Psoas muscle (tissue), 8 donors: ENCODE data around the gene MARK3. TPM values are rescaled to one million over a fixed set of nuclear protein-coding genes. Genes with fewer than 3 reads are reported as not detected.

Experiments
- ATAC-seq, 4 donors: fragments of 200-7000 bp; cut with Tn5 transposase; one replicate each; pipeline ENCODE4 v1.9.1; 2020; ENCODE audit warnings: moderate library complexity in 3 of 4, mild to moderate bottlenecking in 2 of 4
- DNase-seq, 2 donors: peaks; one replicate each; pipeline ENCODE4 v3.0.0-alpha.2; 2020
- H3K27ac ChIP-seq: fragments of 200-600 bp; one replicate; pipeline ENCODE4 v1.8.0; 2022
- H3K27me3 ChIP-seq, 3 donors: fragments of 200-600 bp in 1 of 3; one replicate each; pipeline versions ENCODE4 v1.6.1 to v1.8.0; 2013 to 2022; ENCODE audit warnings: low read length in 2 of 3, mild to moderate bottlenecking in 2 of 3, moderate library complexity in 1 of 3; ENCODE audit not compliant: insufficient read depth in 3 of 3
- H3K36me3 ChIP-seq, 2 donors: fragments of 200-600 bp in 1 of 2; one replicate each; pipeline versions ENCODE4 v1.6.1 to v1.8.0; 2013 to 2022; ENCODE audit warnings: low read depth in 1 of 2, mild to moderate bottlenecking in 1 of 2, moderate library complexity in 1 of 2; ENCODE audit not compliant: insufficient read depth in 1 of 2
- H3K4me1 ChIP-seq: fragments of 200-600 bp; one replicate; pipeline ENCODE4 v1.8.0; 2022
- H3K4me3 ChIP-seq: fragments of 200-600 bp; one replicate; pipeline ENCODE4 v1.8.0; 2022; ENCODE audit warnings: mild to moderate bottlenecking
- H3K9me3 ChIP-seq: fragments of 200-600 bp; one replicate; pipeline ENCODE4 v1.8.0; 2022
- CTCF ChIP-seq: fragments of 200-600 bp; IDR thresholded peaks from one replicate; pipeline ENCODE4 v1.8.0; 2022; ENCODE audit warnings: antibody characterized with exemption
- WGBS, 3 donors: extraction: QIAGEN DNeasy Blood & Tissue Kit; methylation state at CpG; one replicate each; pipeline versions ENCODE4 v1.1.6 to v1.1.7; 2013; 5-methylcytosine and 5-hydroxymethylcytosine counted together
- intact Hi-C, 2 donors: fragments of 100-400 bp; cut with DNase I; formaldehyde crosslinking; loops; one replicate each; pipeline versions ENCODE4 v1.11.0 to v1.14.2; 2022
- long read RNA-seq, 2 donors: library from polyadenylated mRNA; unstranded; transcript quantifications; one replicate each; pipeline ENCODE4 v2.0.0, GENCODE V29; 2021
- polyA plus RNA-seq, 3 donors: library from polyadenylated mRNA; stranded (reverse); fragments of 200-250 nt; gene quantifications; one replicate each; pipeline ENCODE4 v1.2.3, GENCODE V29; 2013
- total RNA-seq, 4 donors: library from RNA; stranded (reverse); fragmentation: NEBNext Ultra II Directional in 2 of 4; extraction: Animal tissue kit (Norgen Biotek cat#: 25700) in 2 of 4; gene quantifications; one replicate each; pipeline versions ENCODE4 v1.2.1 to v1.2.4, GENCODE V29; 2021 to 2023
- donor health status: healthy with polysubstance abuse.
- donor health status: DM: no; HTN: no; CAD: no; lungs with moderate emphysema.
- donor health status: Bipolar disorder and iron deficiency.
- donor health status: healthy.
- donor health status: DM: yes; HTN: yes; CAD: no.
- donor health status: DM: no; HTN: no; CAD: no.
- donor health status: DM: no; HTN: no; CAD: no.
- donor health status: DM: yes; HTN: yes; CAD: no.

Gene MARK3
- total RNA-seq, result 10 to 100 TPM; 56.0 to 75.9 (median 66.7) TPM
- 10 to 100 TPM; 46.1 to 89.2 (median 53.5) TPM for polyA plus RNA-seq
- long read RNA-seq, donor 1, transcript MARK3-207 (17 exons, 2,298 nt), result minor isoform, 5 of 146 reads
- long read RNA-seq, donor 1, transcript MARK3-205 (18 exons, 3,371 nt), result major isoform, 91 of 146 reads
- long read RNA-seq, donor 1, partial matches to known transcripts, result 5 of 146 reads
- long read RNA-seq, donor 1, other reads (novel, unspliced or antisense), result 42 of 146 reads
- long read RNA-seq, donor 2, transcript MARK3-207 (17 exons, 2,298 nt), result minor isoform, 5 of 230 reads
- long read RNA-seq, donor 2, transcript MARK3-202 (16 exons, 3,283 nt), result minor isoform, 6 of 230 reads
- long read RNA-seq, donor 2, transcript MARK3-205 (18 exons, 3,371 nt), result major isoform, 141 of 230 reads
- long read RNA-seq, donor 2, partial matches to known transcripts, result 9 of 230 reads
- long read RNA-seq, donor 2, other reads (novel, unspliced or antisense), result 67 of 230 reads

GRCh38 chr14:103385152-103385928 lies at the start of gene MARK3:
MARK3 (plus strand) TSS chr14:103385415; CDS start chr14:103386030, 615 bp downstream.
- intact Hi-C loops, result loop anchor here in 1 of 2 donors (2.0 kb wide), 1 partner anchor 51 kb away; the partner anchor contains the start of gene EIF5
- ATAC-seq, result peak; percentile 94 to 98 (median 96)
- H3K27me3 ChIP-seq, result no peaks in the 10 kb centered on the region

GRCh38 chr14:103336191-103336590 lies 49.0 kb upstream of the MARK3 start:
- DNase-seq (no peak), ATAC-seq (no peak)
- Histone ChIP-seq H3K36me3 (peaks cover 27 to 62% of the 10 kb centered on the region in 2 donors), H3K4me3 (peak overlapping the region; percentile 96), H3K27me3 (no peaks in the 10 kb centered on the region), H3K27ac (no peak overlapping the region), H3K4me1 (peaks cover 40% of the 10 kb centered on the region), H3K9me3 (no peaks in the 10 kb centered on the region)
- no peak for TF ChIP-seq CTCF
- intact Hi-C loops, result loop anchor here in 1 of 2 donors (5.0 kb wide), 1 partner anchor 46 kb away; no protein-coding TSS in a partner anchor
- 93 to 95% (median 94%) methylated on average over 14 of the region's 14 CpGs for WGBS, 3 donors

More at GRCh38 chr14:103385152-103385928, at the start of gene MARK3:
- 0% methylated on average over 75 to 91 of the region's 91 CpGs for WGBS, 3 donors
- TF ChIP-seq CTCF, result peak; percentile 30
- peak; percentile 99 for DNase-seq
- no peaks in the 10 kb centered on the region for H3K36me3 ChIP-seq
- no peaks in the 10 kb centered on the region for H3K9me3 ChIP-seq
- H3K4me1 ChIP-seq, result peaks cover 20% of the 10 kb centered on the region
- H3K27ac ChIP-seq, result peak within 1 kb of the TSS; percentile 99
- H3K4me3 ChIP-seq, result peak within 1 kb of the TSS; percentile 98

GRCh38 chr14:103337794-103338193 lies 47.4 kb upstream of the MARK3 start:
- Histone ChIP-seq H3K36me3 (peaks cover 33 to 78% of the 10 kb centered on the region in 2 donors), H3K27ac (peak overlapping the region; percentile 3), H3K27me3 (no peaks in the 10 kb centered on the region), H3K9me3 (no peaks in the 10 kb centered on the region), H3K4me1 (peaks cover 32% of the 10 kb centered on the region), H3K4me3 (no peak overlapping the region)
- no peak for ATAC-seq
- WGBS, 3 donors, result 68 to 82% (median 80%) methylated on average over 3 of the region's 3 CpGs
- DNase-seq, result no peak
- no peak for TF ChIP-seq CTCF
- intact Hi-C loops, result loop anchor here in 1 of 2 donors (5.0 kb wide), 1 partner anchor 45 kb away; no protein-coding TSS in a partner anchor

GRCh38 chr14:103339561-103339960 lies 45.7 kb upstream of the MARK3 start:
- no peak overlapping the region for H3K27ac ChIP-seq
- no peaks in the 10 kb centered on the region for H3K27me3 ChIP-seq
- DNase-seq (no peak), ATAC-seq (no peak)
- no peak for TF ChIP-seq CTCF
- H3K36me3 ChIP-seq, result peaks cover 42 to 96% of the 10 kb centered on the region in 2 donors
- no peak overlapping the region for H3K4me3 ChIP-seq
- WGBS, 3 donors, result 82 to 91% (median 87%) methylated on average over 6 of the region's 6 CpGs
- H3K9me3 ChIP-seq, result no peaks in the 10 kb centered on the region
- peaks cover 29% of the 10 kb centered on the region for H3K4me1 ChIP-seq
- intact Hi-C loops, result loop anchor here in 1 of 2 donors (5.0 kb wide), 1 partner anchor 43 kb away; no protein-coding TSS in a partner anchor
